Activated CD4-positive, alpha-beta T cell treated with anti-CD3 and anti-CD28 coated beads, Interleukin-2, Interleukin-6, amounts not matched to agents 100 ng/mL and 50 ng/mL, durations not matched to agents 16 hours and 8 hours (primary cell): ENCODE measurements around the gene INTS2.
"Not testable (repeated sequence)": the region's sequence is repeated elsewhere in the genome, so short reads cannot be mapped to it uniquely, and the experiment has no call there.

Experiments used
- DNase-seq: peaks from one replicate; pipeline ENCODE4 v3.0.0-alpha.2; 2020

Gene INTS2

GRCh38 chr17:61895391-61895790 is 32.4 kb downstream of the INTS2 start:
- no peak for DNase-seq

- not testable (repeated sequence) for DNase-seq
Observed at GRCh38 chr17:61894310-61894709, 33.5 kb downstream of the INTS2 start.

GRCh38 chr17:61887733-61888132 is 40.0 kb downstream of the INTS2 start:
- not testable (repeated sequence) for DNase-seq

GRCh38 chr17:61885865-61886264 is 41.9 kb downstream of the INTS2 start:
- not testable (repeated sequence) for DNase-seq

- DNase-seq = no peak
Observed at GRCh38 chr17:61884864-61885263, 42.9 kb downstream of the INTS2 start.

GRCh38 chr17:61880589-61881102 is 47.1 kb downstream of the INTS2 start:
- no peak for DNase-seq

- DNase-seq = no peak
Observed at GRCh38 chr17:61878984-61879612, 48.7 kb downstream of the INTS2 start.

GRCh38 chr17:61878520-61878919 is 49.3 kb downstream of the INTS2 start:
- no peak for DNase-seq

GRCh38 chr17:61877837-61878236 is 49.9 kb downstream of the INTS2 start:
- no peak for DNase-seq

GRCh38 chr17:61875804-61876203 is 52.0 kb downstream of the INTS2 start:
- DNase-seq = no peak

GRCh38 chr17:61875285-61875684 is 52.5 kb downstream of the INTS2 start:
- peak; percentile 1 for DNase-seq

- DNase-seq = no peak
Observed at GRCh38 chr17:61874075-61874474, 53.7 kb downstream of the INTS2 start.

GRCh38 chr17:61872099-61872498 is 55.7 kb downstream of the INTS2 start:
- no peak for DNase-seq

GRCh38 chr17:61869138-61869537 is 58.6 kb downstream of the INTS2 start:
- DNase-seq = no peak

- no peak for DNase-seq
Observed at GRCh38 chr17:61868074-61868473, 59.7 kb downstream of the INTS2 start.

- DNase-seq = no peak
Observed at GRCh38 chr17:61867033-61867432, 60.7 kb downstream of the INTS2 start.

- no peak for DNase-seq
Observed at GRCh38 chr17:61863801-61864126, 64.0 kb downstream of the INTS2 start.

GRCh38 chr17:61862975-61863800 is 64.6 kb downstream of the INTS2 start, which contains the start of gene BRIP1:
Gene BRIP1 (minus strand): TSS chr17:61863528. CDS start chr17:61861539, 1,989 bp downstream.
- DNase-seq = peak; percentile 95

GRCh38 chr17:61862105-61862574 is 65.6 kb downstream of the INTS2 start:
- DNase-seq = no peak

- DNase-seq = not testable (repeated sequence)
Observed at GRCh38 chr17:61860397-61860796, 67.4 kb downstream of the INTS2 start.

- DNase-seq = no peak
Observed at GRCh38 chr17:61856035-61856434, 71.7 kb downstream of the INTS2 start.

GRCh38 chr17:61852857-61853256 is 74.9 kb downstream of the INTS2 start:
- DNase-seq = no peak

- no peak for DNase-seq
Observed at GRCh38 chr17:61849674-61850073, 78.1 kb downstream of the INTS2 start.

- no peak for DNase-seq
Observed at GRCh38 chr17:61848896-61849295, 78.9 kb downstream of the INTS2 start.
